ENCODE data around the gene MYO1E.

DNA sequence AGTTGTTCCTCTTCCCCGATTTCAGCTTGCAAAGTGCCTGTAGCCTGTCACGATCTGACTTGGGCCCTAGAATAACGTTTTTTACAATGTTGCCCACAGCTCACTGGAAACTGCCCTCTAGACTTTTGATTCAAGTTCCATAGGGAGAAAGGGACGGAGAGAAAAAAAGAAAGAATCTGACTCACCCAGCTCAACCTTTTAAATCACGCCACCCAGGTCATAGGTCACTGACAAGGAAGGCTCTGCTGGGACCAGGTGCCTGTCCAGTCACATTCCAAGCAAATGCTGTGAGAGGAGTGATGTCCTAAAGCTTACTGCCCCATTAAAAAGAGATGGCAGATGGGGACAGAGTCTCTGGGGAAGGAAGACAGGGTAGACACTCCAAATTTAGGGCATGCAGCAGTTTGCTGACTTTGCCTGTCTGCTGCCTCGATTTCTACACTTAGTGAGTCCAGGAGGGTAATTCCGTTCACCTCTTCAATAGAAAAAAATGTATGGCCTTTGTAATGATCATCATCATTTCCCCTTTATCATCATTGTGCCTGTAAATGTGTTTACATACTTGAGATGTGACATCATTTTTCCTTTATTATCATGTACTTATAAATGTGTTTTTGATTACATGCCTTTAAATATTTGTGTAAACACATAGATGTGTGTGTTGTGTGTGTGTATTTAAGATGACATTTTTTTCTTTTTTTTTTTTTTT is 8.4 kb upstream of the MYO1E start:
- no peak for TF ChIP-seq POLR2AphosphoS5 (IDR thresholded peaks at IDR 0.05)
- TF ChIP-seq, protein P1, sequence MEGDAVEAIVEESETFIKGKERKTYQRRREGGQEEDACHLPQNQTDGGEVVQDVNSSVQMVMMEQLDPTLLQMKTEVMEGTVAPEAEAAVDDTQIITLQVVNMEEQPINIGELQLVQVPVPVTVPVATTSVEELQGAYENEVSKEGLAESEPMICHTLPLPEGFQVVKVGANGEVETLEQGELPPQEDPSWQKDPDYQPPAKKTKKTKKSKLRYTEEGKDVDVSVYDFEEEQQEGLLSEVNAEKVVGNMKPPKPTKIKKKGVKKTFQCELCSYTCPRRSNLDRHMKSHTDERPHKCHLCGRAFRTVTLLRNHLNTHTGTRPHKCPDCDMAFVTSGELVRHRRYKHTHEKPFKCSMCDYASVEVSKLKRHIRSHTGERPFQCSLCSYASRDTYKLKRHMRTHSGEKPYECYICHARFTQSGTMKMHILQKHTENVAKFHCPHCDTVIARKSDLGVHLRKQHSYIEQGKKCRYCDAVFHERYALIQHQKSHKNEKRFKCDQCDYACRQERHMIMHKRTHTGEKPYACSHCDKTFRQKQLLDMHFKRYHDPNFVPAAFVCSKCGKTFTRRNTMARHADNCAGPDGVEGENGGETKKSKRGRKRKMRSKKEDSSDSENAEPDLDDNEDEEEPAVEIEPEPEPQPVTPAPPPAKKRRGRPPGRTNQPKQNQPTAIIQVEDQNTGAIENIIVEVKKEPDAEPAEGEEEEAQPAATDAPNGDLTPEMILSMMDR (IDR thresholded peaks at IDR 0.05): no peak
- TF ChIP-seq POLR2A (IDR thresholded peaks at IDR 0.05): no peak

All from transverse colon (tissue), 4 donors.